GM19395 (cell line): ENCODE measurements around the gene MERTK.
"Not testable (repeated sequence)": the region's sequence is repeated elsewhere in the genome, so short reads cannot be mapped to it uniquely, and the experiment has no call there.

ENCODE experiments used
- ATAC-seq: cut with Tn5 transposase; IDR thresholded peaks from one replicate; pipeline ENCODE4 v1.9.1; 2021; ENCODE audit warnings: mild to moderate bottlenecking, moderate library complexity; ENCODE audit not compliant: unreplicated experiment

Gene MERTK

GRCh38 chr2:112034924-112035323, 136.5 kb downstream of the MERTK start:
- ATAC-seq, result no peak

DNA sequence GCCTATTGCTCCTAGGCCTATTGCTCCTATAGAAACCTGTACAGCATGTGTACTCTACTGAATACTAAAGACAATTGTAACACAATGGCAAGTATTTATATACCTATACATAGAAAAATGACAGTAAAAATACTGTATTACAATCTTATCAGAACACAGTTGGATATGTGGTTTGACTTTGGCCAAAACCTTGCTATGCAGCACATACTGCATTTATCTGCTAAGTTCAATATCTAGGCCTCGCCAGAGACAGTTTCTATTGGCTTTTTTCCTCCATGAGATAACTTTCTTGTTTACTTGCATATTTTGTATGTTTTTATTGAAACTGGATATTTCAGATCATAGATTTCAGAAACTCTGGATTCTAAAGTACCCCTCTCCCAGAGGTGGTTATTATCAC, 137.4 kb downstream of the MERTK start:
- no peak for ATAC-seq

DNA sequence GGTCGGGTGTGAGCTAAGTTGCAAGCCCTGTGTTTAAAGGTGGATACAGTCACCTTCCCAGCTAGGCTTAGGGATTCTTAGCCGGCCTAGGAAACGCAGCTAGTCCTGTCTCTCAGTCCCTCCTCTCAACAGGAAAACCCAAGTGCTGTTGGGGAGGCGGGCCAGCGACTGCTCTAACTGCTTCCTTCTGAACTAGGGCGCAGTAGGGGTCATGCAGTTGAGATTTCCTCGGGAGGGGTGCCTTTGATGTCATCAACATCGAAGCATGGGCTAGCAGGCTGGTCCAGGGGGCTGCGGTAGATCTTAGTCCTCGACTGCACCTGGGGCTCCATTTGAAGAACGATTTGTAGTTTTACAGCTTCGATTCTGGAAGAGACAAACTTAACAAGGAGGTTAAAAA, 141.1 kb downstream of the MERTK start:
- ATAC-seq, result not testable (repeated sequence)

GRCh38 chr2:112040066-112040465, 141.7 kb downstream of the MERTK start:
- ATAC-seq, result not testable (repeated sequence)

DNA sequence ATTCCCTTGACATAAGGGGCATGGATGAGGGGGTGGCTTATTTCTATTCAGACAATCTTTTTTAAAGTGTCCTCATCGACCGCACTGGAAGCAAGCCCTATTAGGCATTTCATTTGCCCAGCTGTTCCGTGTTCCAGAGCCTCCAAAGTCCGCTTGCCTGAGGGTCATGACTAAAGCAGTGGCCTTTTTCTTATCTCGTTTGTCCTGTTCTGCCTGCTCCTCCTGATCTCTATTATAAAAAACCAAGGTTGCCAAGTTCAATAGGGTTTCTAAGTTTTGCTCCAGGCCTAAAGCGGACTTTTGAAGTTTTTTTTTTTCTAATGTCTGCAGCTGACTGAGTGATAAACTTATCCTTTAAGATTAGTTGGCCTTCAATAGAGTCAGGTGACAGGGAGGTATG, 143.1 kb downstream of the MERTK start:
- ATAC-seq, result not testable (repeated sequence)

- ATAC-seq, result no peak
Measured at GRCh38 chr2:112045446-112046014, 147.1 kb downstream of the MERTK start.

- no peak for ATAC-seq
Measured at GRCh38 chr2:112046231-112046630, 147.8 kb downstream of the MERTK start.

- no peak for ATAC-seq
Measured at GRCh38 chr2:112047537-112048235, 149.3 kb downstream of the MERTK start.

DNA sequence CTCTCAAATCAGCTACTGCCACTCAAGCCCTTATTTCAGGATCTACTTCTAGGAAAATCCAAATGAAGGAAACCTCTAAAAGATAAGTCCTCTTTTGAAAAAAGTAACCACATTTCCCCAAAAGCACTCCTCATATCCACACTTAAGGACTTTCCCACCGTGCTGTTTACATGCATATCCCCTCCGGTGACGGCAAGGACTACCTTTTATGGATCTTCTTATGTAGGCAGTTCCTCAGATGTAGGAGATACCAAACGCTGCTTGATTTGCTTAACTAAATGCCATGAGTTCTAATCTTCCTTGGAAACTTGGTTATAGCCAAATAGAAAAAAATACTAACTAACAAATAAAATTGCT, 149.8 kb downstream of the MERTK start:
- ATAC-seq, result no peak

GRCh38 chr2:112048887-112049286, 150.5 kb downstream of the MERTK start:
- ATAC-seq, result peak; percentile 66

GRCh38 chr2:112050316-112050715, 151.9 kb downstream of the MERTK start:
- no peak for ATAC-seq

DNA sequence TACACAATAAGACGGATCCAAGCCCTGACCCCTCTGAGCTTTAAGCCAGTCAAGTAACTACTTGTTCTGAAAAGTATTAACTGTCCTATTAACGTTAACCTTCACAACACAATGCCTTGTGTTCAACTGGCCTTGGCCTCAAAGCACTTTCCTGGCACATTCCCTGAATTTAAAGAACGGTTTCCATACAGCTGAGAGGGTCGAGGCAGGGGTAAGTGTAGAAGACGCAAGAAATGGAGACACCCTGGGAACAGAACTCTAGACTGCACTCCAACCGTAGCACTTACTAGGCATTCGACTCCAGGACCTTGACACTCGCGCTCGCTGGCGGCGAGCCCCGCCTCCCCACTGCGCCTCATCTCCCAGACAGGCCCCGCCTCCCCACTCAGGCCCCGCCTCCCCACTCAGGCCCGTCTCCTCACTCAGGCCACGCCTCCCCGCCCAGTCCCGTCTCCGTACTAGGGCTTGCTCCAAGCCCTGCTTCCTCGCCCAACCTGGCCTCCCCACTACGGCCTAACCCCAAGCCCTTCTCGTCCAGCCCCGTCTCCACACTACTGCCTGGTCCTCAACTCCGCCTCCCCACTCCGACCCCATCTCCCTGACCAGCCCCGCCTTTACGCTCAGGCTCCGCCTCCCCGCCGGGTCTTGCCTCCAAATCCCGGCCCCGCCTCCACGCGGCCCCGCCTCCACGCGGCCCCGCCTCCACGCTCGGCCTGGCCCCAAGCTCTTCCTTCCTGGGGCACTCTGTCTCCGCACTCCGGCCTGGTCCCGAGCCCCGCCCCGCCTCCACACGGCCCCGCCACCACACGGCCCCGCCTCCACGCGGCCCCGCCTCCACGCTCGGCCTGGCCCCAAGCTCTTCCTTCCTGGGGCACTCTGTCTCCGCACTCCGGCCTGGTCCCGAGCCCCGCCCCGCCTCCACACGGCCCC, 155.8 kb downstream of the MERTK start:
- ATAC-seq, result peak; percentile 71

GRCh38 chr2:112054847-112055729, 156.7 kb downstream of the MERTK start, which contains the start of gene TMEM87B:
TSS of gene TMEM87B (plus strand) at chr2:112055269. CDS start at chr2:112055592, 323 bp downstream.
- peak; percentile 52 for ATAC-seq

DNA sequence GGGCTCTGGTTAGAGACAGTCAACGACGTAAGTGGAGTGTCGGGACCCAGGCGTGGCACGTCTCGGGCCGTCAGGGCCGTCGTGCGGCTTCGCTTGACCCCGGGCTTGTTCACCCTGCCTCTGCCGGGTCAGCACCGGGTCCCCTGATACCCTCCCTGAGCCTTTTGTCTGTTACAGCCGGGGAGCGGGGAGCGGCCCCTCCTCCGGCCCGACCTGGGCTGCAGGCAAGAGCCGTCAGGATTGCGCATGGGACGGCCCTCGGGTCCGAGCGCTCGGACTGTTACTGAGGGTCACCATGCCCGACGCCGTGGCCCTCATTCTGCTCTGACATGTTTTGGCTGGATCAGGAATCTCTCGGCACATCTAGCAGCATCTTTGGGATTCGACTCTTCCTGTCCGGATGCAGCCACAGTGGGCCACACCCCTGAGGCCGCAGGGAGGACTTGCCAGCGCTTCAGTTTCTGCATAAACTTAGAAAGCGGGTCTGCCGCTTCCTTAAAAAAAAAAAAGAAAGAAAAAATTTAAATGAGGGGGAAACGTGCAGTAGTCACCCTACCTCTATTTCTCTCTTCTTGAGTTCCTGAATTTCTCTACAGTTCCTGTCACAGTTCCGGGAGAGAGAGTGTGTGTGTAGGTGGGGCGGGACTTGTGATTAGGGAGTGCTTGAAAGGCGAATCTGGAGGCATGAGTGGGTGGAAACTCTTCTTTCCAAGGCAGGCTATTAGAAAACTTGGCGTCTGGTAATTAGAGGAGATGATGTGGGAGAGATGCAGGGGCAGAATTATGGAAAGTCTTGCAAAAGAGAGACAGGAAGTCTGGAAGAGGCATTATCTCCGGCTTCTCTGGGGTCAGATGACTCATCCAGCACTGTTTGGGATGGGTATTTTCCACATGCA, 157.6 kb downstream of the MERTK start:
- ATAC-seq, result peak; percentile 3

DNA sequence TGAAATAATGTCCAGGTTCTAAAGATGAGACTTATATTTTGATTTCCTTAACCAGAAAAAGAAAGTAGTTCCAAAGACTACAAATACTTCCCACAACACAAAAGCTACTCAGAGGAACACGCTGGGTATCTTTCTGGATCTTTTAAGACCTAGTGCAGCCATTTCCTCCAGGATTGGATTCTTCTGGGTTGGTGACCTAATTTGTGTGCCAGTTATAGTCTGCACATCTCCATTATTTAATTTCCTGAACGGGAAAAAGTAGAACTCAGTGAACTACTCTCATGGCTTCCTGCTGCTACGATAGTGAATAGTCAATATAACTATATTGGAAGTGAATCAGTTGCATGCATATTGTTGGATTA, 158.2 kb downstream of the MERTK start:
- ATAC-seq, result no peak

DNA sequence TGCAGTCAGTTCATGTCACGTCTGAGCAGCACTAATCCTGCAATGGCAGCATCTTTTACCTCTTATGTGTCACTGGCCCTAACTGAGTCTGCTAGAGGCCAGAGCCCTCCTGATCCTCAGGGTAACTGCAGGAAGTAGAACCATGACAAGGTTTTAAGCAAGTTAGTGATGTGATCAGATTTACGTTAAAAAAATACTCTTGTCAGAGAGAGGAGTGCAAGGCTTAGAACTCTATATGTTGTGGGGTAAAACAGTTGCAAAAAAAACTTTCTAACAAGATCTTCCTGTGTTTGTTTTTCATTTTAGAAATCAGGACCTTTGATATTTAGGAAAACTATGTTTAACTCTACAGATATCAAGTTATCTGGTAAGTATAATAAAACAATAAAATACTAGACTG, 161.3 kb downstream of the MERTK start:
- ATAC-seq, result no peak

- no peak for ATAC-seq
Measured at GRCh38 chr2:112061299-112061698, 162.9 kb downstream of the MERTK start.

DNA sequence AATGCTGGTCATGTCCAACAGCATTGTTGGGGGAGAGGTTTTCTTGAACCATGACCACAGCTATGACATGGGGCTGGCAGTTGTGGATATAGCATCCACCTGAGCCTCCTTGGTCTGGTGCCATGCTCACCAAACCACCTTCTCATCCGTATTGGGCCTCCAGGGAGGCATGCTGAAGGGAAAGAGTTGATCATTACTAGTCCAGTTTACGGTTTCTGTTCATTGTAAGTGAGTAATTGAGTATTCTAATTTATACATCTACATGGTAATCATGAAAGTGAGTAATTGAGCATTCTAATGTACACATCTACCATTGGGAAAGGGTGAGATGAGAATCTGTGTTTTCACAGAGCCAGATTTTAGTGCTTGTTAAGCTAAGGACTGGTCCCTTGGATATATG, 163.4 kb downstream of the MERTK start:
- ATAC-seq, result no peak

- no peak for ATAC-seq
Measured at GRCh38 chr2:112062894-112063293, 164.5 kb downstream of the MERTK start.

DNA sequence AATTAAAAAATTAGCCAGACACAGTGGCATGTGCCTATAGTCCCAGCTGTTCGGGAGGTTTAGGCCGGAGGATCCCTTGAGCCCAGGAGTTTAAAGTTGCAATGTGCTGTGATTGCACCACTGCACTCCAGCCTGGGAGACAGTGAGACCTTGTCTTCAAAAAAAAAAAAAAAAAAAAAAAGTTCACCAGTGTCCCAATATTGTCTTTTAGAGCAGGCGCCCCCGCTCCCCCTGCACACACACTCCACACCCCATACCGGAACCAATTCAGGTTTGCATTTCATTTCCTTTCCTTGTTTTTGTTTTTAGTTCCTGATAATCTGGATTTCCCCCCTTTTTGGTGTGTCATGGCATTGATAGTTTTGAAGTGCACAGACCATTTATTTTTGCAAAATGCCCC, 167.1 kb downstream of the MERTK start:
- no peak for ATAC-seq
